ENCODE data around the gene TTC19.
"Not testable (repeated sequence)": the region's sequence is repeated elsewhere in the genome, so short reads cannot be mapped to it uniquely, and the experiment has no call there.

The TTC19 gene

GRCh38 chr17:16027708-16028584, 28.3 kb downstream of the TTC19 start:
- DNase-seq (ENCODE audit: low read depth), result peak; percentile 94

- no peak for DNase-seq (ENCODE audit: low read depth)
These were observed 34.2 kb downstream of the TTC19 start for GRCh38 chr17:16033729-16034349.

- no peak for DNase-seq (ENCODE audit: low read depth)
These were observed 36.6 kb downstream of the TTC19 start for GRCh38 chr17:16036261-16036660.

- DNase-seq (ENCODE audit: low read depth), result peak; percentile 23
These were observed 38.0 kb downstream of the TTC19 start for GRCh38 chr17:16037636-16038035.

GRCh38 chr17:16040710-16041251, 41.2 kb downstream of the TTC19 start:
- peak; percentile 84 for DNase-seq (ENCODE audit: low read depth)

- DNase-seq (ENCODE audit: low read depth), result no peak
These were observed 44.9 kb downstream of the TTC19 start for GRCh38 chr17:16044487-16044886.

GRCh38 chr17:16046966-16047365, 47.3 kb downstream of the TTC19 start:
- no peak for DNase-seq (ENCODE audit: low read depth)

- DNase-seq (ENCODE audit: low read depth), result no peak
These were observed 49.3 kb downstream of the TTC19 start for GRCh38 chr17:16048811-16049449.

GRCh38 chr17:16050844-16051243, 51.2 kb downstream of the TTC19 start:
- DNase-seq (ENCODE audit: low read depth), result no peak

GRCh38 chr17:16052486-16052885, 52.9 kb downstream of the TTC19 start:
- DNase-seq (ENCODE audit: low read depth), result peak; percentile 76

GRCh38 chr17:16055139-16055538, 55.5 kb downstream of the TTC19 start:
- DNase-seq (ENCODE audit: low read depth), result not testable (repeated sequence)

- no peak for DNase-seq (ENCODE audit: low read depth)
These were observed 62.0 kb downstream of the TTC19 start for GRCh38 chr17:16061631-16062030.

- DNase-seq (ENCODE audit: low read depth), result no peak
These were observed 66.5 kb downstream of the TTC19 start for GRCh38 chr17:16066125-16066524.

- DNase-seq (ENCODE audit: low read depth), result peak; percentile 5
These were observed 68.7 kb downstream of the TTC19 start for GRCh38 chr17:16068323-16068722.

GRCh38 chr17:16072031-16072430, 72.4 kb downstream of the TTC19 start:
- no peak for DNase-seq (ENCODE audit: low read depth)

GRCh38 chr17:16073845-16074244, 74.2 kb downstream of the TTC19 start:
- no peak for DNase-seq (ENCODE audit: low read depth)

GRCh38 chr17:16074423-16074822, 74.8 kb downstream of the TTC19 start:
- no peak for DNase-seq (ENCODE audit: low read depth)

- DNase-seq (ENCODE audit: low read depth), result no peak
These were observed 76.3 kb downstream of the TTC19 start for GRCh38 chr17:16075949-16076348.
